IMR-90 (cell line): ENCODE measurements around the gene MPP7. TPM values are rescaled to one million over a fixed set of nuclear protein-coding genes. Genes with fewer than 3 reads are reported as not detected.

Experiments
- ATAC-seq: fragments of 200-7000 bp; cut with Tn5 transposase; 2 replicates; pipeline ENCODE4 v1.9.1; 2020; ENCODE audit warnings: low read depth, mild to moderate bottlenecking, moderate library complexity
- BruUV-seq: library from RNA; stranded (reverse); fragments of 400-500 nt; replicated peaks from 2 replicates; lab custom pipeline; 2021; lab: Mats Ljungman, UMichigan
- CTCF ChIA-PET: fragments of 300-600 bp; formaldehyde crosslinking; extraction: SDS; loops from one replicate; lab custom pipeline; 2021; ENCODE audit warnings: antibody characterized with exemption; lab: Yijun Ruan, JAX
- POLR2A ChIA-PET: fragments of 300-600 bp; sonication (Branson Sonifier 250); formaldehyde crosslinking; loops from one replicate; lab custom pipeline; 2022; ENCODE audit warnings: antibody characterized with exemption; ENCODE audit not compliant: unreplicated experiment; lab: Charles Lee
- DNase-seq: peaks from one replicate; pipeline ENCODE4 v3.0.0; 2013
- H2AFZ ChIP-seq: replicated peaks from 2 replicates; pipeline ENCODE3; 2013; ENCODE audit warnings: low read length, mild to moderate bottlenecking; ENCODE audit not compliant: poor library complexity
- H2AK5ac ChIP-seq: 2 replicates; pipeline ENCODE4 v1.6.1; 2013; ENCODE audit warnings: low read depth, low read length, inconsistent platforms
- H2AK9ac ChIP-seq: replicated peaks from 2 replicates; pipeline ENCODE3; 2013; ENCODE audit warnings: mild to moderate bottlenecking, low read depth, low read length, moderate library complexity; ENCODE audit not compliant: poor library complexity
- H2BK120ac ChIP-seq: 2 replicates; pipeline ENCODE4 v1.6.1; 2013; ENCODE audit warnings: low read depth, low read length, inconsistent platforms
- H2BK15ac ChIP-seq: 3 replicates; pipeline ENCODE4 v1.6.1; 2013; ENCODE audit warnings: low read depth, low read length, inconsistent platforms
- H2BK20ac ChIP-seq: 2 replicates; pipeline ENCODE4 v1.6.1; 2013; ENCODE audit warnings: low read depth, mild to moderate bottlenecking, inconsistent platforms, low read length, moderate library complexity
- H2BK5ac ChIP-seq: 2 replicates; pipeline ENCODE4 v1.6.1; 2013; ENCODE audit warnings: mild to moderate bottlenecking, low read depth, low read length, inconsistent platforms; ENCODE audit not compliant: poor library complexity, severe bottlenecking
- H3K14ac ChIP-seq: replicated peaks from 2 replicates; pipeline ENCODE4 v1.6.1; 2013; ENCODE audit warnings: low read depth, low read length, inconsistent platforms
- H3K18ac ChIP-seq: 2 replicates; pipeline ENCODE4 v1.6.1; 2013; ENCODE audit warnings: low read depth, low read length, control low read depth
- H3K23ac ChIP-seq: 2 replicates; pipeline ENCODE4 v1.6.1; 2013; ENCODE audit warnings: low read depth, low read length, inconsistent platforms
- H3K27ac ChIP-seq: 2 replicates; pipeline ENCODE4 v1.5.1; 2013; ENCODE audit warnings: mild to moderate bottlenecking, control low read depth, low read length; ENCODE audit not compliant: insufficient read depth
- H3K27me3 ChIP-seq: 2 replicates; pipeline ENCODE4 v1.6.1; 2013; ENCODE audit warnings: low read length; ENCODE audit not compliant: control insufficient read depth, insufficient read depth
- H3K36me3 ChIP-seq: 2 replicates; pipeline ENCODE4 v1.6.1; 2013; ENCODE audit warnings: low read length, mixed read lengths; ENCODE audit not compliant: control insufficient read depth, insufficient read depth
- H3K4ac ChIP-seq: 2 replicates; pipeline ENCODE4 v1.6.1; 2013; ENCODE audit warnings: low read depth, low read length, inconsistent platforms
- H3K4me1 ChIP-seq: 2 replicates; pipeline ENCODE4 v1.6.1; 2013; ENCODE audit warnings: low read length, mixed read lengths; ENCODE audit not compliant: control insufficient read depth, insufficient read depth
- H3K4me2 ChIP-seq: 2 replicates; pipeline ENCODE4 v1.6.1; 2013; ENCODE audit warnings: low read depth, mild to moderate bottlenecking, control low read depth, low read length, moderate library complexity
- H3K4me3 ChIP-seq: 2 replicates; pipeline ENCODE4 v1.5.1; 2013; ENCODE audit warnings: low read depth, mild to moderate bottlenecking, control low read depth, low read length, moderate library complexity; ENCODE audit not compliant: insufficient read depth
- H3K56ac ChIP-seq: 2 replicates; pipeline ENCODE4 v1.6.1; 2013; ENCODE audit warnings: low read length, inconsistent platforms; ENCODE audit not compliant: insufficient read depth; ENCODE audit errors: extremely low read depth
- H3K79me1 ChIP-seq, 2 experiments: 2 replicates each; pipeline ENCODE4 v1.6.1; 2013; ENCODE audit warnings: low read length in 2 of 2, inconsistent platforms in 1 of 2, low read depth in 1 of 2
- H3K9ac ChIP-seq: 2 replicates; pipeline ENCODE4 v1.6.1; 2013; ENCODE audit warnings: low read depth, low read length, control low read depth
- H3K9me1 ChIP-seq: 2 replicates; pipeline ENCODE4 v1.6.1; 2013; ENCODE audit warnings: low read length, inconsistent platforms; ENCODE audit not compliant: insufficient read depth
- H3K9me3 ChIP-seq: 2 replicates; pipeline ENCODE4 v1.6.1; 2013; ENCODE audit warnings: low read length; ENCODE audit not compliant: control insufficient read depth, insufficient read depth
- H4K20me1 ChIP-seq: 2 replicates; pipeline ENCODE4 v1.6.1; 2013; ENCODE audit warnings: low read length, inconsistent platforms; ENCODE audit not compliant: insufficient read depth
- H4K5ac ChIP-seq: 2 replicates; pipeline ENCODE4 v1.6.1; 2013; ENCODE audit warnings: mild to moderate bottlenecking, low read depth, low read length, control low read depth
- H4K8ac ChIP-seq, 2 experiments: 2 replicates each; pipeline ENCODE4 v1.6.1; 2013; ENCODE audit warnings: low read depth in 2 of 2, low read length in 2 of 2, control low read depth in 1 of 2, inconsistent platforms in 1 of 2
- H4K91ac ChIP-seq: 2 replicates; pipeline ENCODE4 v1.6.1; 2013; ENCODE audit warnings: low read depth, low read length, inconsistent platforms; ENCODE audit not compliant: insufficient read depth
- RCOR1 ChIP-seq: IDR thresholded peaks from 2 replicates; pipeline ENCODE4 v1.6.1; 2012; ENCODE audit warnings: mild to moderate bottlenecking, low read length, improper control_type of control experiment; ENCODE audit not compliant: insufficient replicate concordance
- WGBS, 2 experiments: methylation state at CpG; one replicate each; pipeline versions ENCODE4 v1.1.5 to v1.1.7; 2013; ENCODE audit warnings: missing lambda C conversion rate in 2 of 2; ENCODE audit not compliant: insufficient read length in 1 of 2; ENCODE audit errors: extremely low coverage in 2 of 2; 5-methylcytosine and 5-hydroxymethylcytosine counted together
- dilution Hi-C: fragments of 300-500 bp; cut with HindIII; formaldehyde crosslinking; loops from one replicate; pipeline ENCODE4 v1.14.3; 2018; ENCODE audit warnings: low sequenced_read_pairs; ENCODE audit not compliant: unreplicated experiment
- in situ Hi-C: fragments of 300-500 bp; cut with MboI; formaldehyde crosslinking; loops from 3 replicates; pipeline ENCODE4 v1.14.3; 2019; ENCODE audit warnings: low sequenced_read_pairs, inconsistent platforms, mixed read lengths
- intact Hi-C: fragments of 100-400 bp; cut with micrococcal nuclease; formaldehyde crosslinking; loops from 2 replicates; pipeline ENCODE4 v1.10.0; 2022
- polyA plus RNA-seq, 3 experiments: library from polyadenylated mRNA; depleted of rRNA; stranded (reverse); fragments of >200 nt; gene quantifications; 2 replicates each; pipeline ENCODE4 v1.2.3, GENCODE V29; 2012; ENCODE audit warnings: low replicate concordance in 1 of 3
- total RNA-seq: library from RNA; depleted of rRNA; stranded (reverse); fragments of >200 nt; gene quantifications from 2 replicates; pipeline ENCODE4 v1.2.3, GENCODE V29; 2012
- TF ChIP-seq, protein P1 (sequence below): conservative IDR thresholded peaks from 2 replicates; pipeline ENCODE4 v1.5.1; 2012; ENCODE audit warnings: mild to moderate bottlenecking, low read depth, low read length, improper control_type of control experiment

Gene MPP7
- total and polyA plus RNA-seq, 2 of the 4 experiments (the other 2 are of a cell fraction): 0.39 to 1.4 TPM

GRCh38 chr10:28300027-28300426, 2.8 kb downstream of the MPP7 start:
- Histone ChIP-seq H3K79me1 (no peaks in the 10 kb centered on the region), H3K56ac (no peak overlapping the region), H3K36me3 (no peaks in the 10 kb centered on the region), H2AK9ac (no peak overlapping the region), H3K4ac (no peak overlapping the region), H4K20me1 (no peaks in the 10 kb centered on the region), H3K9me3 (no peaks in the 10 kb centered on the region), H2AK5ac (no peak overlapping the region), H3K14ac (no peak overlapping the region), H3K23ac (no peak overlapping the region), H3K18ac (no peak overlapping the region), H4K91ac (no peak overlapping the region), H2AFZ (no peak overlapping the region), H4K5ac (no peak overlapping the region), H4K8ac (no peak overlapping the region), H2BK120ac (no peak overlapping the region), H3K27me3 (peaks cover 15% of the 10 kb centered on the region), H3K9me1 (no peaks in the 10 kb centered on the region), H2BK5ac (no peak overlapping the region), H3K4me3 (no peak overlapping the region), H3K4me2 (no peak overlapping the region), H2BK15ac (no peak overlapping the region), H3K27ac (no peak overlapping the region), H3K9ac (no peak overlapping the region), H3K4me1 (no peaks in the 10 kb centered on the region), H2BK20ac (no peak overlapping the region)
- BruUV-seq: no TSS peak
- intact Hi-C loops: no loop called here
- dilution Hi-C loops: no loop called here
- ATAC-seq (no peak), DNase-seq (no peak)
- ChIA-PET CTCF (no interaction called here), POLR2A (interaction anchor here (0.6 kb wide), 1 partner anchor 17 kb away, joined by 6 read pairs; no protein-coding TSS in a partner anchor)
- TF ChIP-seq, protein P1, sequence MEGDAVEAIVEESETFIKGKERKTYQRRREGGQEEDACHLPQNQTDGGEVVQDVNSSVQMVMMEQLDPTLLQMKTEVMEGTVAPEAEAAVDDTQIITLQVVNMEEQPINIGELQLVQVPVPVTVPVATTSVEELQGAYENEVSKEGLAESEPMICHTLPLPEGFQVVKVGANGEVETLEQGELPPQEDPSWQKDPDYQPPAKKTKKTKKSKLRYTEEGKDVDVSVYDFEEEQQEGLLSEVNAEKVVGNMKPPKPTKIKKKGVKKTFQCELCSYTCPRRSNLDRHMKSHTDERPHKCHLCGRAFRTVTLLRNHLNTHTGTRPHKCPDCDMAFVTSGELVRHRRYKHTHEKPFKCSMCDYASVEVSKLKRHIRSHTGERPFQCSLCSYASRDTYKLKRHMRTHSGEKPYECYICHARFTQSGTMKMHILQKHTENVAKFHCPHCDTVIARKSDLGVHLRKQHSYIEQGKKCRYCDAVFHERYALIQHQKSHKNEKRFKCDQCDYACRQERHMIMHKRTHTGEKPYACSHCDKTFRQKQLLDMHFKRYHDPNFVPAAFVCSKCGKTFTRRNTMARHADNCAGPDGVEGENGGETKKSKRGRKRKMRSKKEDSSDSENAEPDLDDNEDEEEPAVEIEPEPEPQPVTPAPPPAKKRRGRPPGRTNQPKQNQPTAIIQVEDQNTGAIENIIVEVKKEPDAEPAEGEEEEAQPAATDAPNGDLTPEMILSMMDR: 0 out of 2 replicates have a peak, but pooled peaks have one; percentile 19
- TF ChIP-seq RCOR1: no peak
- in situ Hi-C loops: no loop called here
- WGBS, 2 experiments: no CpG with 5 or more reads among the region's 2 CpGs
